ELR (cell line): ENCODE results near the gene MRPS2.
"Not testable (repeated sequence)": the region's sequence is repeated elsewhere in the genome, so short reads cannot be mapped to it uniquely, and the experiment has no call there.

Experiments used
- DNase-seq: peaks from one replicate; pipeline ENCODE4 v3.0.0-alpha.2; 2015; ENCODE audit warnings: low read depth

The MRPS2 gene

GRCh38 chr9:135499326-135500070 is 984 bp upstream of the MRPS2 start:
- DNase-seq, result peak; percentile 92

GRCh38 chr9:135500071-135500524 is 384 bp upstream of the MRPS2 start:
- peak; percentile 58 for DNase-seq

GRCh38 chr9:135501261-135502167 is 1.0 kb downstream of the MRPS2 start:
- no peak for DNase-seq

DNA sequence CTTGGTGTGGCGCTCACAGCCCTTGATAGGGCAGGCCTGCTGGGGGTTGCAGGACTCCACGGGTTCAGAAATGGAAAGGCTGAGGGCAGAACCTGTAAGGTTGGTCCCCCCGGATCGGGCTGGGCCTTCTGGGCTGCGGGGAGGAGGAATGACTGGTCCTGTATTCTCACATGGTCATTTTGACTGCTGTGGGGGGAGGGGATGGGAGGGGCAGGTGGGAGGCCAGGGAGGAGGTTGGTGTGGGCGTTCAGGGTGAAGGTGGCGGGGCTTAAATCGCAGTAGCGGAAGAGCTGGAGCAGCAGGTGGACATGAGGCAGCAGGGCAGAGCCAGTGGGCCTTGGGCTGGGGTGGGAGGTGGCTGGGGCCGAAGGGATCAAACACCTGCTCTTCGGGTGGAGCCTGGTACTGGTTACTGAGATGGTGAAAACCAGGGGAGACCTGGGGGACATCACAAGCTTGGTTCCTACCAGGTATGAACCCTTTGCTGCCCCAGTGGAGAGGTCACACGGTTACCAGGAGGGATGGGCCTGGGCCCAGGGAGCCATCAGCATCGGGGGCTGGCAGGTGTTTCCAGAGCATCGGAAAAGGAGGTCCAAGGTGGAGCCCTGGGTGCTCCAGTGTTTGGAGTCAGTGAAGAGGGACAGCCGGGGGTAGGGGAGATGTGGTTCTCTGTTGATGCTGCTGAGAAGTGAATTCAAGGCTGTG is 1.8 kb downstream of the MRPS2 start:
- no peak for DNase-seq

GRCh38 chr9:135502873-135503321 is 2.4 kb downstream of the MRPS2 start:
- no peak for DNase-seq

DNA sequence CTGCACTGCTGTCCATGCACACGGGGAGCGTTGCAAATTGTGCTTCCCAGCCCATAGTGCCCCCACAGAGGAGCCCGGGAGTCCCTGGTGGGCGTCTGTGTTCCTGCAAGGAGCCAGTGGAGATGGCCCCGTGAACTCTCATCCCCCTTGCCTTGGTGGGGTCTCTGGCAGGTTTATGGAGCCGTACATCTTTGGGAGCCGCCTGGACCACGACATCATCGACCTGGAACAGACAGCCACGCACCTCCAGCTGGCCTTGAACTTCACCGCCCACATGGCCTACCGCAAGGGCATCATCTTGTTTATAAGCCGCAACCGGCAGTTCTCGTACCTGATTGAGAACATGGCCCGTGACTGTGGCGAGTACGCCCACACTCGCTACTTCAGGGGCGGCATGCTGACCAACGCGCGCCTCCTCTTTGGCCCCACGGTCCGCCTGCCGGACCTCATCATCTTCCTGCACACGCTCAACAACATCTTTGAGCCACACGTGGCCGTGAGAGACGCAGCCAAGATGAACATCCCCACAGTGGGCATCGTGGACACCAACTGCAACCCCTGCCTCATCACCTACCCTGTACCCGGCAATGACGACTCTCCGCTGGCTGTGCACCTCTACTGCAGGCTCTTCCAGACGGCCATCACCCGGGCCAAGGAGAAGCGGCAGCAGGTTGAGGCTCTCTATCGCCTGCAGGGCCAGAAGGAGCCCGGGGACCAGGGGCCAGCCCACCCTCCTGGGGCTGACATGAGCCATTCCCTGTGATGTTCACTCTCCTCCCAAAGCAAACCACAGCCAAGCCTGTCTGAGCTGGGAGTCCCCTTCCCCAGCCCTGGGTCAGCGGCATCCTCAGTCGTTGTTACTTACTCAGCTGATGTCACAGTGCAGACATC is 3.1 kb downstream of the MRPS2 start:
- DNase-seq, result no peak

- DNase-seq, result peak; percentile 64
Measured at GRCh38 chr9:135504262-135505243, 4.1 kb downstream of the MRPS2 start.

- DNase-seq, result no peak
Measured at GRCh38 chr9:135505406-135506187, 5.1 kb downstream of the MRPS2 start.

DNA sequence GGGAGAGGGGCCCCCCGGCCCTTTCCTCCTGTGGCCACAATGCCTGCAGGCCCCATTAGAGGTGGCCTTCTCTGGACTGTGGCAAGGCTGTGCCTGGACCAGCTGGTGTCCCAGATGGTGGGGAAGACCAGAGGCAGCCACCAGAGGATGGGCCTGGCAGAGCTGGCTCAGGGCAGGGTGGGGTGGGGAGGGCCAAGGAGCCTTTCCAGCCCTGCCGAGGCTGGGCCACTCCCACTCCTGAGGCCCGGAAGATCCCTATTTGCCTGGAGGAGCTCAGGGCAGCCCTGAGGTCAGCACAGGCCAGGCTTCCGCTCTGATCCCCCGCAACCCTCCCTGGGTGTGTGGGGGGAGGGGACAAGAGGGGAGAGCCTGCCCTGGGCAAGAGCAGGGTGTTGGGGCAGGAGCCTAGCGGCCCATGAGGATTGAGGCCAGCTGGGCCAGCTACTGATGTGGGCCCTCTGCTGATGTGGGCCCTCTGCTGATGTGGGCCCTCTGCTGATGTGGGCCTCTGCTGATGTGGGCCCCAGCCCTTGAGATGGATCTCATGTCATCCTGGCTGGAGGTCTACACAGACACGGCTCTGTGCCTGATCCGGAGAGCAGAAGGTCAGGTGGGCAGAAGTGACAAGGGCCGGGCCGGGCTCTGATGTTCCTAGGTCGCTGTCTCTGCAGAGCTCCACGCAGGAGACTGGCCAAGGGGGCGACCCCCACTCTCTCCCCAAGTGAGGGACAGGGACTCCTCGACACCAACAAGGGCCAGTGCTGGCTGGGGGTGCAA is 6.0 kb downstream of the MRPS2 start:
- no peak for DNase-seq

- DNase-seq, result no peak
Measured at GRCh38 chr9:135507104-135508035, 6.9 kb downstream of the MRPS2 start.

DNA sequence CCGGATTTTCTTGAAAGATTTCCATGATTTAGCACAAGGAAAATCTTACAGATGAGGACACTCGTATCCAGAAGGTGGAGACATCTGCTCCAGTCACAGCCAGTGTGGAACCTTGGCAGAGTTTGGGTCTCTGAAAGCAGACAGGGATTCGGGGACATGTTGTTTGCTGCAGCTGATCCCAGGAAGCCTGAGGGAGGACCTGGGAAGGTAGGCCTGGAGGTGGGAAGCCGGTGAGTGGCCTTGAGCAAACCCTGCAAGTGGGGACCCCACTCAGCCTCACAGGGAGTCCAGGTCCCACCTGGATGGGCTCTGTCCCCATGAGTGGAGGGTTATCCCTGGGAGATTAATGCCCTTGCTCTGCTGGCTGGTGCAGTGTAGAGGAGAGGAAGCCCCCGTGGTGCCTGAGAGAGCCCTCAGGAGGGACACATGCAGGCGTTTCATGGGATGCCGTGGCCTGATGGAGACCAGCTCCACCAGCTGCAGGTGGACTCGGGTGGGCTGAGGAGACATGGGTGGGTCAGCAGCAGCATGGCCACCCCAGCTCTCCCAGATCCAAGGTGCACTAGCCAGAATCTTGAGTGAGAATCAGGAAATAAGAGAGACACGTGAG is 7.8 kb downstream of the MRPS2 start:
- no peak for DNase-seq

DNA sequence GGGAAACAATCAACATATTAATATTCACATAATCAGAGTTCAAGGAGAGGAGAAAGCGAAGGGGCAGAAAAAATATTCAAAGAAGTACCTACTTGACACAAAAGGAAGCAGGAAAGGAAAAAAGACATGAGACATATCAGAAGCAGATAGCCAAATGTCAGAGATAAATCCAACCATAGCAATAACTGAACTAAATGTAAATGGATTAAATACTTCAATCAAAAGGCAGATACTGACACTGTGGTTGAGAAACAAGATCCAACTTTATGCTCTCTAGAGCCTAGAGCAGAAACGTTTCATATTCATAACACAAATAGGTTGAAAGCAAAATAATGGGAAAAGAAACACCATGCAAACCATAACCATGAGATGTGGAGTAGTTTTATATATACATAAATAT is 9.0 kb downstream of the MRPS2 start:
- no peak for DNase-seq

GRCh38 chr9:135512241-135512603 is 11.7 kb downstream of the MRPS2 start:
- DNase-seq, result no peak

GRCh38 chr9:135512904-135513303 is 12.4 kb downstream of the MRPS2 start:
- no peak for DNase-seq

- DNase-seq, result no peak
Measured at GRCh38 chr9:135513351-135513846, 12.9 kb downstream of the MRPS2 start.

- DNase-seq, result not testable (repeated sequence)
Measured at GRCh38 chr9:135513906-135514305, 13.4 kb downstream of the MRPS2 start.
